Myocyte (in vitro differentiated cells): ENCODE measurements around the gene HOXB3. TPM values are rescaled to one million over a fixed set of nuclear protein-coding genes. Genes with fewer than 3 reads are reported as not detected.

Experiments
- DNase-seq: peaks from one replicate; pipeline ENCODE4 v3.0.0-alpha.2; 2012; ENCODE audit warnings: low read depth
- total RNA-seq: library from RNA; depleted of rRNA; stranded (reverse); fragments of >200 nt; gene quantifications from 2 replicates; pipeline ENCODE4 v1.2.3, GENCODE V29; 2014

Gene HOXB3
- total RNA-seq, 1 donor from 2014 or later, result 8.3 TPM

GRCh38 chr17:48588528-48588927 lies 1.5 kb downstream of the HOXB3 start:
- no peak for DNase-seq

DNA sequence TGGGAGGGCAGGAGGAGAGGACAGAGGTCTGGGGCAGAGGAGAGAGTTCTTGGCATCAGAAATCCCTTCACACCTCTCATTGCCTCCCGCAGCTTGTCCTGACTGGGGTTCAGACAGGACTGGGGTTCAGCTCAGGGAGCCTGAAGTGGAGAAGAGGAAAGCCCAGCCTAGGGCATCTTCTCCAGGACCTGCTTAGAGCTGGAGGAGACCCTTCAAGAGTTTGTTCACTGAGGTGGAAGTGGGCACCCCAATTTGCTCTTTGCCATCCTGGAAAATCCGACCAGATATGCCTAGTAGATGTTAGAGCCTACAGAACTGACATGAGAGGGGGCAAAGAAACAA lies 2.0 kb downstream of the HOXB3 start:
- no peak for DNase-seq

- DNase-seq, result no peak
Measured at GRCh38 chr17:48587276-48588073, 2.6 kb downstream of the HOXB3 start.

DNA sequence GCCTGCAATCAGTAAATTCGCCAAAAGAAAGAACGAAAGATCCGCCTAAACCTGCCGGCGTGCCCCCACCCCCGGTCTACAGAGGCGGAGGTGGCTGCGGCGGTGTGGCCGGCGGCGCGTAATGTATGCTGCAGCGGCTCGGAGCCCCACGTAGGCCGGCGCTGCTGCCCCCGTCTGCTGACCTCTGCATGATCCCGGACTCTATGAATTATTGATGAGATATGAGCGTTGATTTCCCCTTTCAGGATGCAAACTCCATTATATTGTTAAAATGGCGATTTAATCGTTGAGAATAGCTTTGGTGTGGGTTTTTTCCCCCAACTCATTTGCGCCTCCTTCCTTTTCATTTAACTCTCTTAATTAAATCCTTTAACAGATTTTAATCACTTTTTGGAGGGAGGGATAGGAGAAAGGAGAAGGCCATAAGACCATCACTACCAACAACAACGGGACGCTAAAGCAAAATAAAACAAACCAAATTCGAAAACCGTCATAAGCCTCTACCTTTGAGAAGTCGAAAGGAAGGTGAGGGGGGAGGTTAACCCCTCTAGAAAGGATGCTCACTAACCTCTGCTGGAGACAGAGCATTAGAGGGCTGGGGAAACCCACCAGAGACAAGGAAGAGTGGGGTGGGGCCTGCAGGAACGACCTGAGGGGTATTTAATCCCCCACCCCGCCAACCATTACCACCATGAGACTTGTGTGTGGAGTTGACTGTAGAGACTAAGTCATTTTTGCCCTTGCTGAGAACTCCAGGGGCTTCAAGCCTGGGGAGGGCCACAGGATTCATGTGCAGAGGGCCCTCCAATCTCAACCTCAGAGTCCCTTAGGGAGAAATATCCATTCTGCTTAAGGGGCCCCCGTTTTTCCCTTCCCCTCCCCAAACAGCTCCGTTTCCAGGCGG lies 3.4 kb downstream of the HOXB3 start:
- no peak for DNase-seq

DNA sequence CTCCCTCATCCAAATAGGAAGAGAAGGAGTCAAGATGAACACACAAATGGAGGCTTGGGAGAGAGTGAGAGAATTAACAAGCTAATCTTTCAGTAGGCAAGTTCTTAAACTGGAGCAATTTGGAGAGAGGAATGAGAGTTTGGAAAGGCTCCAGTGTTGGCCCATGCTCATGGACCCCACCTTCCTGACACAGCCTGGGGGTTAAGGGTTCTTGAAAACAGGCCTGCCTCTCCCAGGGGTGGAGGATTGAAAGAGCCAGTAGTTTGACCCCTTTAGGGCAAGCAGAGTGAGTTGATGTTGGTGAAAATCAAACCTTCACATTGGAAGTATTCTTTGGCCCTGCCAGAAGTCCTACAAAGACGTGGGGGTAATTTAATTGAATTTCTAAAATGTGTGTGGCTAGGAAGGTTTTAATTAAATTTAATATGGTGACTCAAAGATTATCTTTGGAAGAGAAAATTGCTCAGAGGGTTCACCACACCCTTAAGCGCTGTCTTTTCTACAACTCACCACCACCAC lies 5.8 kb downstream of the HOXB3 start:
- DNase-seq, result no peak

DNA sequence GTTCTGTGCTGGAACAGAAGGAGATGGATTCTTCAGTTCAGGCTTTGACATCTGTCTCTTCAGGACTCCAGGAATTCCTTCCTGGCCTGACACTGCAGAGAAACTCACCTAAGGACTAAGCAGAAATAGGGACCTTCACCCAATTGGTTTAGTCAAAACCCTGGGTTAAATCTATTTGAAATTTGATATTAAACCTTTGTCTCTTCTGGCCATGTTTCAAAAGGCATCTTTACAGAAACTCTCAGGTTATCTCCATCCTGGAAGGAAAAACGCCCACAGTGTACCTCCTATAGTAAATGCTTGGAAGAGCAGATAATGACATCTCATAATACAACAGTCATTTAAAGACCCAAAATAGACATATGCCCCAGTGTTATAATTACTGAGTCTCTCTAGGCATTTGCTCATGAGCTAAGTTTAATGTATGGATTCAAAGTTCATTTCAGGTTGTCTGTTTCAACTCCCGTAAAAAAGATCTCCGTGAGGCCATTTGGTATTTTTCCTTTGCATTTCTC lies 6.3 kb downstream of the HOXB3 start:
- DNase-seq, result no peak

GRCh38 chr17:48582750-48583069 lies 7.3 kb downstream of the HOXB3 start:
- DNase-seq, result no peak

DNA sequence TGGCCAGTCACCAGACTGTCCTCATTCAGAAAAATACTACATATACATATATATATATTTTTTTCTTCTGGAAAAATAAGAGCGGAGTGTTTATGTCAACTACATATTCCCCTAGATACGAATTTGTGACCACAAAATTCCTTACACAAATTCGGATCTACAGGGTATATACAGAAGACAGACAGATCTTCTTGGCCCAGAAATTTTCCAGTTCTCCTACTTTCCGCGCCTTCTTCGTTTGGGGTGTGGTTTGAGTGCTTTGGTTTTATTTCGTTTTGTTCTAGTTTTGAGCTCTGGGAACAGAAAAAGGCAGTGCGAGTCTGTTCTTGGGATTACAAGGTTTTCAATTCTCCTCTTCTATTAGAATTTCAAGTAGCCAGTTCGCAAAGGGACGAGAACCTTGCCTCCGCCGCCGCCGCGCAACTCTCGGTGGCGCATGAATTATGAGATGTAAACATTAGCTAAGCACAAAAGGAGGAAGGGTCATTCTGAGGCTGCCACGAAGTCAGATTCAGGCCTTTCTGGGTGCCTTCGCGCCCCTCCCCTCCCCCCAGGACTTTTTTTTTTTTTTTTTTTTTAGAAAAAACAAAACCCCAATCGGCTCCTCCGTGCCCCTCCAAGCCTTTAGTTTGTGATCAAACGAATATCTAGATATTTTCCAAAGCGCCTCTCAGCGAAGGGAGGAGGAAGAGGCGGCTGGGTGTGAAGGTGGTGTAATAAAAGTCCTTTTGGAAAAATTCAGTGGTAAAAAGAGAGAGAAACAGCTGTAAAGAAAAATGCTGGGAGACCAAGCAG lies 10.1 kb downstream of the HOXB3 start:
- no peak for DNase-seq

- no peak for DNase-seq
Measured at GRCh38 chr17:48579471-48579759, 10.6 kb downstream of the HOXB3 start.

- no peak for DNase-seq
Measured at GRCh38 chr17:48578616-48579470, 11.2 kb downstream of the HOXB3 start.

DNA sequence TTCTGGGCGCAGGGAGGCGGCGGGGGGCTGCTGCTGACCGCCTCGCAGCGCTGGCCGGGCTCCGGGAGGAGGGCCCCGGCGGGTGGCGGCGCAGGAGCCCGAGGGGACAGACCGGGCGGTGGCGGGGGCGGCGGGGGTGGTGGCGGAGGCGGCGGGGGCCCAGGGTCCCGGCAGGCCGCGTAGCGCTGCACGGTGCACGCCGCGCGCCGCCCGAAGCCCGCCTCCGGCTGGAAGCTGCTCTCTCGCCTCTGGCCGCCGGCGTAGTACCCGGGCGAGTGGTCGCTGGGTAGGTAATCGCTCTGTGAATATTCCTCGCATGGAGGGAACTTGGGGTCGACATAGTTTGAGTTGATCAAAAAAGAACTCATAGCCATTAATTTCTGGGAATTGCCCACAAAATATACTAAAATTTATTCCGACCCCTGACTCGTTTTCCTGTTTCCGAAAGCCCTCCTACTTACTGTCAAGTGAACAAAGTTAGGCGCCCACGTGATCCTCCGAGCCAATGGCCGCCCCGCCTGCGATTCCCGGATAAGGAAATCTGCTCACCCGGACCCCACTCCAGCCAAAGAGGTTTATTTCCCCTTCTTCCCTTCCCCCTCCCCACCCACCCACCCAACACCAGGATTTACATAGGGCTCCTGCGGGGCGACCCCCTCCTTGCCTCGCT lies 12.0 kb downstream of the HOXB3 start, which contains the start of gene HOXB4:
Gene HOXB4 (minus strand): TSS at position 405 of the 670 bp plus-strand sequence. CDS start 31 bp downstream, at position 374.
- peak; percentile 77 for DNase-seq

DNA sequence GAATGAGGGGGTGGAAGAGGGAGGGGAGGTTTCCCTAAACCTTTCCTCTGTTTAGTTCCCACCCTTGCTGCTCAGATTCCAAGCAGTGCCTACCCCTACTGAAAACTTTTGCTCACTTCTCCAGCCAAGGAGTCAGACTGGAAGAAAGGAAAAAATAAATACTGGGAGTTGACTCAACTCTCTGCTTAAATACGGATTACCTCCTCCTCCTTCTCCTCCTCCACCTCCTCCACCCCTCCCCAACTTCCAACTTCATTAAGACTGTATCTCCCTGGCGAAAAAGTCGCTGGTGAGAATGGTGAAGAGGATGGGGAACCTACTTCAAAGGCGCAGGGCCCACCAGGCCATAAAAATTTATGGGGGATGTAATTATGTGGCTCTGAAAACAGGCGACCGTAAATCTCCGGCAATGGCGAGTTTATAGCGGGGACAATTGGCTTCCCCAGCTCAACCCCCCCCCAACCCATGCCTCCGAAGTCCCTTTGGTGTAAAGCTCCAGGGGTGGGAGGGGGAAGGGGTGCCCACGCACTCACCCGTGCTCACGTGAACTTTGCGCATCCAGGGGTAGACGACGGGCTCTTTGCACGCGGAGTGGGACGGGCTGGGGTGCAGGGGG lies 12.6 kb downstream of the HOXB3 start:
- DNase-seq, result no peak

GRCh38 chr17:48576479-48577309 lies 13.3 kb downstream of the HOXB3 start:
- no peak for DNase-seq

- no peak for DNase-seq
Measured at GRCh38 chr17:48575673-48576478, 14.2 kb downstream of the HOXB3 start.

DNA sequence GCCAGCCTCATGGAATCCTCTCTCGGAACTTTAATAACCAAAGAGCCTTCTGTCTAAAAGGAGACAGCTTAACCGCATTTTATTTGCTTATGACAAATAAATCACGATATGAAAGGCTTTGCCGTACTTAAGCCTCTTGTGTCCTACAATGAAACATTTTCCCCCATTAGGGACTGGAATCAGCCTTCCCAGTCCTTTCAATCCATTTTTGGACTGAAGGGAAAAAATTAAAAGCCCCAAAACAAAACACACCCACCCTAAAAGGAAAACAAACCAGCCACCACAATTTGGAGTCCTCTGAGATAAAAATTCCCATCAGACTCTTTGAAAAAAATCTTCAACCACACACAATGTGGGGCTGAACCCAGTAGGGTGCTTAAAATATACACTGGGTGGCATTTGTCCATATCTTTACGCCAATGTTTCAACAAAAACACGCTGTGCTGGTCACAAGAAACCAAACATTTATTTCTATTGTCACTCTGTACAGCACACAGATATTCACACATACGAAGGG lies 14.9 kb downstream of the HOXB3 start:
- DNase-seq, result no peak

DNA sequence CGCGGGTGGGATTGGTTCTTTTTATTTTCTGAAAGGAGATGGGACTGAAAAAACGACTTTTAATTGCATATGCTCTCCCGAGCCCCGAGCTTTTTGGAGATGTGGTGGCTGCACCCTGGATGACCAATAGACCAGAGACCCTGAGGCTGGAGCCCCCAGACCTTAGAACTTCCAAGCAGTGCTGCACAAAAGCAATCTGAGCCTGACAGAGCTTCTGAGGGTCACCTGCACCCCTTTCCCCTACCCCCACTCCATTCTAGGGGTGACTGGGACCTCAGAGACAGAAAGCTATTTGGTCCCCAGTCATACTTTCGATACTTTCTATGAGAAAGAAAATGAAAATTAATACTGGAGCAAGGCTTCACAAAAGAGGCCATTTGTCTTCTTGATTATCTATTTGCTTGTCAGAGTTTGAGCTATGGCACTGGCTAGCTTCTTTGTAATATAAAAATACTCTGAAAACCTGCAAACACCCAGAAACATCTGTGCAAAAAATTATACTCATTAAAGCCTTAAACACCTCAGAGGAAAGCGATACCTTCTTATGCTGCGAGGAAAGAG lies 15.5 kb downstream of the HOXB3 start:
- DNase-seq, result no peak

GRCh38 chr17:48571826-48572417 lies 18.1 kb downstream of the HOXB3 start:
- no peak for DNase-seq
